IPS-NIHi7 (cell line): ENCODE results near the gene RAB33B.
"Not testable (repeated sequence)": the region's sequence is repeated elsewhere in the genome, so short reads cannot be mapped to it uniquely, and the experiment has no call there.

ENCODE experiments used
- DNase-seq: peaks from one replicate; pipeline ENCODE4 v3.0.0; 2012; ENCODE audit warnings: mixed read lengths; ENCODE audit errors: extremely low spot score

The RAB33B gene

GRCh38 chr4:139464512-139464911 lies 10.6 kb downstream of the RAB33B start:
- not testable (repeated sequence) for DNase-seq

DNA sequence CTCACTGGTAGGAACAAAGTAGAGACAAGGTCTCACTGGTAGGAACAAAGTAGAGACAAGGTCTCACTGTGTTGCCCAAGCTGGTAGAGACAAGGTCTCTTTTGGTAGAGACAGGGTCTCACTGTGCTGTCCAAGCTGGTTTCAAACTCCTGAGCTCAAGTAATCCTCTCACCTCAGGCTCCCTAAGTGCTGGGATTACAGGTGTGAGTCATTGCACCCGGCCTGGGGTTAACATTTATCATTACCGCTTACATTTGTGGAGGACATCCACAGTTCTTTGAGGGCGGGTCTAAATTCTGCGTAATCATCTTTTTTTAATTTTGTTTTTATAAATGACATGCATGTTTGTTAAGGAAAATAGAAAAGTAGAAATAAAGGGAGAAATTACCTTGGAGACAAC lies 12.0 kb downstream of the RAB33B start:
- DNase-seq: no peak

DNA sequence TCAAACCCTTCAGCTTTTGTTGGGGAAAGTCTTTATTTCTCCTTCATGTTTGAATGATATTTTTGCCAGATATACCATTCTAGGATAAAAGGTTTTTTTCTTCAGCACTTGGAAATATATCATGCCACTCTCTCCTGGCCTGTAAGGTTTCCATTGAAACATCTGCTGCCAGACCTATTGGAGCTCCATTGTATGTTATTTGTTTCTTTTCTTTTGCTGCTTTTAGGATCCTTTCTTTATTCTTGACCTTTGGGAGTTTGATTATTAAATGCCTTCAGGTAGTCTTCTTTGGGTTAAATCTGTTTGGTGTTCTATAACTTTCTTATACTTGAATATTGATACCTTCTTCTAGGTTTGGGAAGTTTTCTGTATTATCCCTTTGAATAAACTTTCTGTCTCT lies 14.8 kb downstream of the RAB33B start:
- not testable (repeated sequence) for DNase-seq

DNA sequence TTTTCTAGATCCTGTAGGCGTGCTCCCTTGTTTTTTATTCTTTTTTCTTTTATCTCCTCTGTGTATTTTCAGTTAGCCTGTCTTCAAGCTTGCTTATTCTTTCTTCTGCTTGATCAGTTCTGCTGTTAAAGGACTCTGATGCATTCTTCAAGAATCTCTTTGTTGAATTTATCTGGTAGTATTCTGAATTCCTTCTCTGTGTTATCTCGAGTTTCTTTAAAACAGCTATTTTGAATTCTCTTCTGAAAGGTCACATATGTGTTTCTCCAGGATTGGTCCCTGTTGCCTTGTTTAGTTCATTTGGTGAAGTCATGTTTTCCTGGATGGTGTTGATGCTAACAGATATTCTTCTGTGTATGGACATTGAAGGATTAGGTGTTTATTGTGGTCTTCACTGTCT lies 15.3 kb downstream of the RAB33B start:
- DNase-seq: no peak

DNA sequence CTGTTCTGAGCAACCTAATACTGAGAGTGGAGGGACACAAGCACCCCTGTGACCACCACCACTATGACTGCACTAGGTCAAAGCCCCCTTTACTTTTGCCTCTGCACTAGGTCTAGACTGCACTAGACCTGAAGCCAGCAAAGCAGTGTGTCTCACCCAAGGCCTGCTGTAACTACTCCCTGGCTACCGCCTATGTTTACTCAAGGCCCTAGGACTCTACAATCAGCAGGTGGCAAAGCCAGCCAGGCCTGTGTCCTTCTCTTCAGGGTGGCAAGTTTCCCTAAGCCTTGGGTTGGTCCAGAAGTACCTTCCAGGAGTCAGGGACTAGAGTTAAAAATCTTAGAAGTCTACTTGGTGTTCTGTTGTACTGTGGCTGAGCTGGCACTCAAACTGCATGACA lies 15.9 kb downstream of the RAB33B start:
- no peak for DNase-seq

- no peak for DNase-seq
Measured at GRCh38 chr4:139470295-139470694, 16.4 kb downstream of the RAB33B start.

DNA sequence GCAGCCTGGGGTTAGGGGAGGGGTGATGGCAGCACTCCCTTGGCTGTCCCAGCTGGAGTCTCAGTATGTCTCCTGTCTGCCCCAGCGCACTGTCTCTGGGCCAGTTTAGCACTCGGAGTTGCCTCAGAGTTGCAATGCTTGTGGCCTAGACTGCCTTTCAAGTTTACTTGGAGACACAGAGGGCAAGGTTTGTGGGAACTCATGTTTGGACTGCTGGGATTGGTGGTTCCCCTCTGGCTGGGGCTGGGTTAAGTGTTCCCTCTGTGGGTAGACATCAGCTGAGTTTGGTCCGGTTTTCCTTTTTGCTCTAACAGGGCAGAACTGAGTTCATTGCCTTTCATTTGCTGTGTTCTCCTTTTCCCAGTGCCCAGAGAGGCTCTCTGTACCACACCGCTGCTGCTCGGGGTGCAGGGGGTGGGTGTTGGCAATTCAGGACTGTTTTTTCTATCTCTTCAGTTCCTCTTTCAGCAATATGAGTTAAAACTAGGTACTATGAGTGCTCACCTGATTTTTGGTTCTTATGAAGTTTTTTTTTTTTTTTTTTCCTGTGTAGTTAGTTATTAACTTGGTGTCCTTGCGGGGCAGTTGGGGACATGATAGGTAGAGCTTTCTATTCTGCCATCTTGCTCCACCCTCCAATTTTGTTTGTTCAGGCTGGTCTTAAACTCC lies 17.2 kb downstream of the RAB33B start:
- DNase-seq: no peak

- no peak for DNase-seq
Measured at GRCh38 chr4:139472852-139473251, 18.9 kb downstream of the RAB33B start.

DNA sequence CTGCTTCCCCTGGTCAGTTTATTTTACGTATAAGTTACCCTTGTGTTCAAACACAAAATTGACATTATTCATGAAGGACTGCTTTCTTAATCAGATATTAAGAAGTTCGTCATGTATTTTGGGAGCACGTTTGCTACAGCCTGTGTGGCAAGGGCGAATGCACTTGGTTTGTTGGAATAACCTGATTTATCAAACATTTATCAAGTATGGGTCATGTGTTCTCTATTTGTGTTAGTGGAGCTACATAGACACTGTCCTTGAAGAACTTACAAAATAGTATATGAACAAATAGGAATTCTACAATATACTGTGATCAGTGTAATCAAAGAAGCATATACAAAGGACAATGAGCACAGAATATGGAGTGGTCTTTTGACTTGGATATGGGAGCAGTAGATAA lies 22.4 kb downstream of the RAB33B start:
- no peak for DNase-seq

GRCh38 chr4:139481465-139481864 lies 27.5 kb downstream of the RAB33B start:
- no peak for DNase-seq

DNA sequence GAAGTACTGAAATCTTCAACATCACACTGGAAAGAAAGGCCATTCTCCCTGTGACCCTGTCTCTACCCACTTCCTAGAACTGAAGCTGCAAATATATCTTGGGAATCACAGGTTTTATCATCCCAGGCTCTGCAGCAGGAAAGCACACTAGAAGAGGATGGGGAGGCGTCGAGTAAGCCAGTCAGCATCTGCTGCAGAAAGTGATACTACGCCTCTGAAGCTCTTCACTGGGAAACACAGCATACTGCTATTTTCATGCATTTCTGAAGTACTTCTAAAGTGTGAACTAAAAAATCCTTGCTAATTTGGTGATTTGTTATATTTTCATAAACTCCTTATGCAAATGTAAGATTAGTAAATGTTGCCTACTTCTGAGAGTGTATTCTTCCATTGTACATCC lies 29.1 kb downstream of the RAB33B start:
- no peak for DNase-seq

DNA sequence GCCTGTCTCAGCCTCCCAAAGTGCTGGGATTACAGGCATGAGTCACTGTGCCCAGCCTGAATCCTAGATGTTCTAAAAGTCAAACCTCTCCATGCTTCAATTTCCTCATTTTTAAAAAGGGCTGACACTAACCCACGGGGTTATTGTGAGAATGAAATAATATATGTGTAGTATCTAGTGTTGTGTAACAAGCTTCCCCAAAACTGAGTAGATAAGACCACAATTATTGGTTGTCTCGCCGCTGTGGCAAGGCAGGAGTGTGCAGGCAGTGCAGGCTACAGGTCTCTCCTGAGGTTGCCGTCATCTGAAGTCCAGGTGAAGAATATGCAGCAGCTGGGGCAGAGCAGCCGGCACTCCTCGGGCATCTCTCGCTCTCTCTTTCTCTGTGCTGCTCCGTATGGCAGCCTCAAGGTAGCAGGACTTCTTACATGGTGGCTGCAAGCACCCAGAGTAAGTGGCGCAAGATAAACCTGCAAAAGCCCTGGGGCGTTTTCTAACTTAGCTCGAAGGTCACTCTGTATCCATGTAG lies 30.9 kb downstream of the RAB33B start:
- DNase-seq: no peak

DNA sequence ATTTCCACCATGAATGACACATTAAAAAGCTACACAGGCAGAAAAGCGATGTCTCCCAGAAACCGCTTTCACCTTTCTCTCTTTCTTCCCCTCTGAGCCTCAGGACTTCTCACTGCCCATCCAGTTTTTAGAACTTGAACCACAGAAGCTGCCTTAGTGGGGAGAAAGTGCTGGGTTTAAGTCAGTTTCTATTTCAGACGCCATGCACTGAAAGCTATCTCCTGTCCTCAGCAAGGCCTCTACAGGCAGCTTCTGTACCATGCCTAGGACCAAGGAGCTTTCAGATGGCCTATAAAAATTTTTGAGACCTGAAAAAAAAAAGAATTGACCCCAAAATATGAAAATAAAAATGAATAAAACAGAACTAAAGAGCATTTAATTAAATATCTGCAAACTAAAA lies 34.5 kb downstream of the RAB33B start:
- no peak for DNase-seq

DNA sequence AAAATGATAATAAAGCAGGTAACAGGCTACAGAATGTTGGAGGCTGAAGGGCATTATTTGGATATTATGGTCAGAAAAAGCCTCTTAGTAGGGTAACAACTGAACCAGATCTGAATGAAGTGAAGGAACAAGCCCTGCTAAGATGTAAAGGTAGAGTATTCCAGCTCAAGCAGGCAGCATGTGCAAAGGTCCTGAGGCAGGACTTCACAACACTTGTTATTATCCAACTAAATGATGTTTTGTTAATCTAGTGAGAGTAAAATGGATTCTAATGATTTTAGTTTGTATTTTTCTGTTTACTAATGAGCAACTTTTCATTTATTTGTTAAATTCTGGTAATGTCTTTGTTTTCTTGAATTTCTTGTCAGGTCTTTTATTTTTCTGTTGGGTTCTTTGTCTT lies 35.7 kb downstream of the RAB33B start:
- no peak for DNase-seq

DNA sequence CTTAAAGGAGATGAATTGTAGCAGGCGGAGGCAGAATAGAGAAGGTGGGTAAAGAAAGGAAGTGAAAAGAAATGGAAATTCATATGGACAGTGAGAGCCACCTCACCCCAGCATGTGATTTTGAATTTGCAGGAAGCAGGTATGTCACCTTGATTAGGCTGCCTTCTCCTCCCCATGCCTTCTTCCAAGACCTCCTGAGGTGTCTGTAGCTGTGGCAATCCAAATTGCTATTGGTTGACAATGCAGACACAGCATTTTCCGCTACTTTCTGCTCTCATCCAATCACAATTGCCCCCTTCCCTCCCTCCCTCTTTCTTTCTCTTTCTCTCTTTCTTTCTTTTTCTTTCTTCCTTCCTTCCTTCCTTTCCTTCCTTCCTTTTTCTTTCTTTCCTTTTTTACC lies 38.5 kb downstream of the RAB33B start:
- peak; percentile 67 for DNase-seq

DNA sequence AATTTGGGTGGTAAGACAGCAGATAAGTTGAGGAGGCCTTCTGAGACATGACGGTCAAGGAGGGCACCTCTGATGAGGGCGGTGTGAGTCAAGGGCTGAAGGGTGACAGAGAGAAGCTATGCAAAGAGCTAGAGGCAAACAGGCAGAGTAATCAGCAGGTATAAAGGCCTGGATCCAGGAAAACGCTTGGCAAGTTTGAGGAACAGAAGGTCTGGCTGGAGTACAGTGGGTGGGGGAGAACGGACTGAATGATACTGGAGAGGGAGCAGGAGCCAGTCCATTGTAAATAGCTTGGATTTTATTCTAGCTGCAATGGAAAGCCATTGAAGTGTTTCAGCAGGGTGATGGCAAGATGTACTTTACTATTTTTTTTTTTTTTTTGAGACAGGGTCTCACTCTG lies 39.3 kb downstream of the RAB33B start:
- no peak for DNase-seq

- DNase-seq: no peak
Measured at GRCh38 chr4:139499186-139499585, 45.3 kb downstream of the RAB33B start.

DNA sequence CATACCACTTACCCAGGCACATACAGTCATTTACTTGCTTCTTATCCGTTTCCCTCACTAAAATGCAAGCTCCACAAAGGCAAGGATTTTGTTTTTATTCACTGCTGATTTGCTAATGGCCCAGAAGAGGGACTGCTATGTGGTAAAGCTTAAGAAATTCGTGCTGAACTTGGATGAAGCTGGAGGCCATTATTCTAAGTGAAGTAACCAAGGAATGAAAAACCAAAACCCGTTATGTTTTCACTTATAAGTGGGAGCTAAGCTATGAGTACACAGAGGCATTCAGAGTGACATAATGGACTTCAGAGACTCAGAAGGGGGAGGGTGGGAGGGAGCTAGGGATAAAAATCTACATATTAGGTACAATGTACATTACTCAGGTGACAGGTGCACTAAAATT lies 47.2 kb downstream of the RAB33B start:
- DNase-seq: no peak

DNA sequence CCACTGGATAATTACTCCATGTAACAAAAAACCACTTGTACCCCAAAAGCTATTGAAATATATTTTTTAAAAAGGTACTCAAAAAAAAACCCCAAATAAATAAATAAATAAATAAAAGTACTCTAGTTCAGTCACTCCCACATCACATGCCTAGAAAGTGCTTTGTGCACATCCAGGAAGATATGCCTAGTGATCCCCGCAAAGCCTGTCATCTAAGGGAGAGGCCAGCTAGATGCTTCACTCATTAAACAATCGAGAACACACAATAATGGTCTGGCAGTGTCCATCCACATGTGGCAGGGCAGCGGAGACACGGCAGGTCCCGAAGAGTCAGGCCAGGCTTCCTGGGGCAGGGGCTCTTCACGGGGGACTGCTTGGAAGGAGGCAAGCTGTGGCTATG lies 47.6 kb downstream of the RAB33B start:
- no peak for DNase-seq

- DNase-seq: no peak
Measured at GRCh38 chr4:139501927-139502899, 48.3 kb downstream of the RAB33B start.

DNA sequence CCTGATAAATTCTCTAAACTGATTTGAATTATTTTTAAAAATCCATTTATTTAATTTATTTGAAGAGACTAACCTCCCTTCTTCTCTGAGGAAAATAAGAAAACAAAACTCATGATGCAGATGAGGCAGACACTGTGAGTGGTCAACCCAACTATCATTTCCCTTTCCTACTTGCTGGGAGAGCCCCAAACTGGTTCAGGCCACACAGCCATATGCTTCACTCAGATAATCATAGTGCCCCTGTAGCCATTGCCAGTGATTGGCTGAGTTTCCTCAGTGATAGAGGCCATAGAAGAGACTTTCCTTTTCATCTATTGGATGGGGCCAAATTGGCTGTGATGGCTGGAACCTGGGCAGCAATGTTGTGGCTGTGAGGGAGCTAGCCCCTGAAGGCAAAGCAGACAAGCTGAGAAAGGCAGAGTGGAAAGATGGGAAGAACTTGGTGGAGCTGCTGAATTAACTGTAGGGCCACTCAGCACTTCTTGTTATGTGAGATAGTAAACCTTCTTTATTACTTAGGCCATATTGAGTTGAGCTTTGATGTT lies 49.8 kb downstream of the RAB33B start:
- no peak for DNase-seq

DNA sequence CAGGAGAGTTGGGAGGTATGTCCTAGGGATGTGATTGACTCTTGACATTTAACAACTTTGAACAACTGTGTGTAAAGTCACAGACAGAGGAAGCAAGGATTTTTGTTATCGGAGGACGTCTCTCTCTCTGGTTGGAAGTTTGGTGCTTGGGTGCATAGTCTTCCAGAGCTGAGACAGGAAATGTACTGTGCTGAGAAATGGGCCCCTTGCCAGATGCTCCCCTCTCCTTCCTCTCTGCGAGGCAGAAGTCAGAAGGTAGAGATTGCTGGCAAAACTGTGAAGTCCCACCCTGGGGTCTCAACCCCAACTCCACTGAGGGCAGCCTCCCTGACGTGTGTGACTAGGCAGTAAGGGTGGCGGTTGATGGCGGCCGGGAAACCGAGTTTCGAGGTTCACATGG lies 52.9 kb downstream of the RAB33B start:
- no peak for DNase-seq
